Measurements from ENCODE around the gene PLCZ1.

The PLCZ1 gene

GRCh38 chr12:18651525-18651924 lies 86.3 kb downstream of the PLCZ1 start:
- Histone ChIP-seq H3K9me3 (ENCODE audit: low read length) (no peaks in the 10 kb centered on the region), H3K9ac (ENCODE audit: low read length) (no peak overlapping the region), H3K9me2 (ENCODE audit: low read depth, low read length) (no peaks in the 10 kb centered on the region), H3K4me1 (ENCODE audit: insufficient read depth, low read length, severe bottlenecking) (no peaks in the 10 kb centered on the region), H3K27me3 (ENCODE audit: insufficient read depth, low read length) (no peaks in the 10 kb centered on the region), H3K27ac (ENCODE audit: low read depth, low read length, poor library complexity, severe bottlenecking) (no peak overlapping the region), H3K4me3 (ENCODE audit: low read depth, low read length, poor library complexity, severe bottlenecking) (no peak overlapping the region), H4K20me1 (ENCODE audit: insufficient read depth, low read length) (no peaks in the 10 kb centered on the region), H3K79me2 (ENCODE audit: insufficient read depth, low read length) (no peaks in the 10 kb centered on the region), H2AFZ (ENCODE audit: low read length) (no peak overlapping the region), H3K4me2 (ENCODE audit: low read length) (no peak overlapping the region), H3F3A (ENCODE audit: insufficient read depth, low read length) (no peaks in the 10 kb centered on the region), H3K36me3 (ENCODE audit: insufficient read depth, low read length) (no peaks in the 10 kb centered on the region)
- TF ChIP-seq EZH2 (IDR thresholded peaks at IDR 0.05; ENCODE audit: borderline replicate concordance, low read length) (no peak), CTCF (IDR thresholded peaks at IDR 0.05; ENCODE audit: low read length) (no peak)

- Histone ChIP-seq H3K9ac (ENCODE audit: low read length) (no peak overlapping the region), H3K27me3 (ENCODE audit: insufficient read depth, low read length) (no peaks in the 10 kb centered on the region), H2AFZ (ENCODE audit: low read length) (no peak overlapping the region), H3K4me3 (ENCODE audit: low read depth, low read length, poor library complexity, severe bottlenecking) (no peak overlapping the region), H4K20me1 (ENCODE audit: insufficient read depth, low read length) (no peaks in the 10 kb centered on the region), H3K79me2 (ENCODE audit: insufficient read depth, low read length) (no peaks in the 10 kb centered on the region), H3K4me1 (ENCODE audit: insufficient read depth, low read length, severe bottlenecking) (no peaks in the 10 kb centered on the region), H3K9me2 (ENCODE audit: low read depth, low read length) (no peaks in the 10 kb centered on the region), H3K4me2 (ENCODE audit: low read length) (no peak overlapping the region), H3K9me3 (ENCODE audit: low read length) (no peaks in the 10 kb centered on the region), H3K27ac (ENCODE audit: low read depth, low read length, poor library complexity, severe bottlenecking) (no peak overlapping the region), H3F3A (ENCODE audit: insufficient read depth, low read length) (no peaks in the 10 kb centered on the region), H3K36me3 (ENCODE audit: insufficient read depth, low read length) (no peaks in the 10 kb centered on the region)
- no peak for TF ChIP-seq CTCF (IDR thresholded peaks at IDR 0.05; ENCODE audit: low read length)
- TF ChIP-seq EZH2 (IDR thresholded peaks at IDR 0.05; ENCODE audit: borderline replicate concordance, low read length), result no peak
Observed at GRCh38 chr12:18646286-18646890, 91.4 kb downstream of the PLCZ1 start.

- Histone ChIP-seq H3K27me3 (ENCODE audit: insufficient read depth, low read length) (no peaks in the 10 kb centered on the region), H3K36me3 (ENCODE audit: insufficient read depth, low read length) (no peaks in the 10 kb centered on the region), H2AFZ (ENCODE audit: low read length) (no peak overlapping the region), H3F3A (ENCODE audit: insufficient read depth, low read length) (no peaks in the 10 kb centered on the region), H3K4me1 (ENCODE audit: insufficient read depth, low read length, severe bottlenecking) (no peaks in the 10 kb centered on the region), H4K20me1 (ENCODE audit: insufficient read depth, low read length) (no peaks in the 10 kb centered on the region), H3K27ac (ENCODE audit: low read depth, low read length, poor library complexity, severe bottlenecking) (no peak overlapping the region), H3K4me3 (ENCODE audit: low read depth, low read length, poor library complexity, severe bottlenecking) (no peak overlapping the region), H3K9me3 (ENCODE audit: low read length) (no peaks in the 10 kb centered on the region), H3K9me2 (ENCODE audit: low read depth, low read length) (no peaks in the 10 kb centered on the region), H3K4me2 (ENCODE audit: low read length) (no peak overlapping the region), H3K79me2 (ENCODE audit: insufficient read depth, low read length) (no peaks in the 10 kb centered on the region), H3K9ac (ENCODE audit: low read length) (no peak overlapping the region)
- no peak for TF ChIP-seq CTCF (IDR thresholded peaks at IDR 0.05; ENCODE audit: low read length)
- no peak for TF ChIP-seq EZH2 (IDR thresholded peaks at IDR 0.05; ENCODE audit: borderline replicate concordance, low read length)
Observed at GRCh38 chr12:18644564-18644963, 93.2 kb downstream of the PLCZ1 start.
